SK-N-SH treated with all-trans-retinoic acid at 6 μM for 48 hours (cell line): ENCODE data around the gene FAM47E.

ENCODE experiments used
- ATAC-seq: fragments of 200-7000 bp; cut with Tn5 transposase; 3 replicates; pipeline ENCODE4 v1.9.1; 2020; ENCODE audit warnings: mild to moderate bottlenecking, moderate library complexity
- ARNTL ChIP-seq: fragments of 450-650 bp; formaldehyde crosslinking; IDR thresholded peaks from 2 replicates; pipeline ENCODE4 v1.5.0; 2020; ENCODE audit warnings: low read depth, mild to moderate bottlenecking, moderate library complexity, borderline replicate concordance
- BACH2 ChIP-seq: fragments of 250-450 bp; sonication (Bioruptor Pico); IDR thresholded peaks from 2 replicates; pipeline ENCODE4 v1.9.0; 2021; ENCODE audit warnings: mild to moderate bottlenecking, borderline replicate concordance
- CREB5 ChIP-seq: fragments of 250-450 bp; sonication (Bioruptor Pico); IDR thresholded peaks from 2 replicates; pipeline ENCODE4 v1.5.1; 2020; ENCODE audit warnings: low read depth, mild to moderate bottlenecking, moderate library complexity
- CSRNP3 ChIP-seq: fragments of 250-450 bp; sonication (Bioruptor Pico); IDR thresholded peaks from 2 replicates; pipeline ENCODE4 v1.5.1; 2021; ENCODE audit warnings: mild to moderate bottlenecking, moderate library complexity
- ESRRG ChIP-seq: fragments of 250-450 bp; sonication (Bioruptor Pico); IDR thresholded peaks from 2 replicates; pipeline ENCODE4 v1.6.1; 2021; ENCODE audit warnings: mild to moderate bottlenecking
- GLIS3 ChIP-seq: fragments of 250-450 bp; sonication (Bioruptor Pico); IDR thresholded peaks from 2 replicates; pipeline ENCODE4 v1.5.0; 2020; ENCODE audit warnings: mild to moderate bottlenecking, moderate library complexity
- OSR1 ChIP-seq: fragments of 250-450 bp; sonication (Bioruptor Pico); IDR thresholded peaks from 2 replicates; pipeline ENCODE4 v1.8.0; 2022; ENCODE audit warnings: moderate library complexity, mild to moderate bottlenecking, inconsistent platforms
- POU6F1 ChIP-seq: fragments of 250-450 bp; sonication (Bioruptor Pico); IDR thresholded peaks from 2 replicates; pipeline ENCODE4 v1.8.0; 2021; ENCODE audit warnings: low read depth, mild to moderate bottlenecking, moderate library complexity, borderline replicate concordance
- PPARA ChIP-seq: fragments of 250-450 bp; sonication (Bioruptor Pico); IDR thresholded peaks from 2 replicates; pipeline ENCODE4 v1.5.0; 2020; ENCODE audit warnings: mild to moderate bottlenecking, borderline replicate concordance
- RARB ChIP-seq: fragments of 250-450 bp; sonication (Bioruptor Pico); IDR thresholded peaks from 2 replicates; pipeline ENCODE4 v1.8.0; 2021; ENCODE audit warnings: mild to moderate bottlenecking, moderate library complexity
- SNAI2 ChIP-seq: fragments of 250-450 bp; sonication (Bioruptor Pico); IDR thresholded peaks from 2 replicates; pipeline ENCODE4 v1.5.0; 2020; ENCODE audit warnings: mild to moderate bottlenecking, moderate library complexity
- TCF4 ChIP-seq: fragments of 250-450 bp; sonication (Bioruptor Pico); IDR thresholded peaks from 2 replicates; pipeline ENCODE4 v1.8.0; 2021; ENCODE audit warnings: mild to moderate bottlenecking, moderate library complexity, borderline replicate concordance
- TOX ChIP-seq: fragments of 250-450 bp; sonication (Bioruptor Pico); IDR thresholded peaks from 2 replicates; pipeline ENCODE4 v1.8.0; 2021; ENCODE audit warnings: mild to moderate bottlenecking, moderate library complexity, borderline replicate concordance
- TSHZ2 ChIP-seq: fragments of 250-450 bp; sonication (Bioruptor Pico); IDR thresholded peaks from 2 replicates; pipeline ENCODE4 v1.5.0; 2020; ENCODE audit warnings: mild to moderate bottlenecking, moderate library complexity
- ZC3H10 ChIP-seq: fragments of 250-450 bp; sonication (Bioruptor Pico); IDR thresholded peaks from 2 replicates; pipeline ENCODE4 v1.5.1; 2021; ENCODE audit warnings: mild to moderate bottlenecking, moderate library complexity
- ZFP3 ChIP-seq: fragments of 250-450 bp; sonication (Bioruptor Pico); IDR thresholded peaks from 2 replicates; pipeline ENCODE4 v1.5.0; 2020; ENCODE audit warnings: mild to moderate bottlenecking, moderate library complexity
- ZFP30 ChIP-seq: fragments of 450-650 bp; formaldehyde crosslinking; IDR thresholded peaks from 2 replicates; pipeline ENCODE4 v1.5.0; 2022; ENCODE audit warnings: mild to moderate bottlenecking, moderate library complexity
- ZNF565 ChIP-seq: fragments of 450-650 bp; formaldehyde crosslinking; conservative IDR thresholded peaks from 2 replicates; pipeline ENCODE4 v1.5.0; 2020; ENCODE audit warnings: low read depth, mild to moderate bottlenecking, moderate library complexity
- ZNF70 ChIP-seq: fragments of 450-650 bp; formaldehyde crosslinking; IDR thresholded peaks from 2 replicates; pipeline ENCODE4 v1.5.0; 2020; ENCODE audit warnings: mild to moderate bottlenecking, moderate library complexity
- ZNF8 ChIP-seq: fragments of 450-650 bp; formaldehyde crosslinking; IDR thresholded peaks from 2 replicates; pipeline ENCODE4 v1.5.0; 2020; ENCODE audit warnings: mild to moderate bottlenecking, moderate library complexity

FAM47E gene

GRCh38 chr4:76307660-76308014 lies 56.1 kb downstream of the FAM47E start:
- no peak for TF ChIP-seq TOX (CRISPR knock-in tag)
- TF ChIP-seq ZNF8 = no peak
- TF ChIP-seq ESRRG (CRISPR knock-in tag) = no peak
- no peak for TF ChIP-seq CREB5
- no peak for TF ChIP-seq ZNF565 (CRISPR knock-in tag)
- TF ChIP-seq RARB = no peak
- no peak for TF ChIP-seq CSRNP3 (CRISPR knock-in tag)
- no peak for TF ChIP-seq TCF4 (CRISPR knock-in tag)
- no peak for TF ChIP-seq ZNF70 (CRISPR knock-in tag)
- TF ChIP-seq TSHZ2 (CRISPR knock-in tag) = no peak
- no peak for TF ChIP-seq ZFP30 (CRISPR knock-in tag)
- TF ChIP-seq BACH2 (CRISPR knock-in tag) = no peak
- TF ChIP-seq GLIS3 (CRISPR knock-in tag) = no peak
- TF ChIP-seq OSR1 (CRISPR knock-in tag) = no peak
- TF ChIP-seq PPARA (CRISPR knock-in tag) = no peak
- no peak for TF ChIP-seq ZFP3 (CRISPR knock-in tag)
- no peak for TF ChIP-seq POU6F1 (CRISPR knock-in tag)
- TF ChIP-seq SNAI2 = no peak
- no peak for ATAC-seq

GRCh38 chr4:76308548-76308947 lies 57.0 kb downstream of the FAM47E start:
- TF ChIP-seq ZNF70 (CRISPR knock-in tag) (no peak), CREB5 (no peak), PPARA (CRISPR knock-in tag) (no peak), TSHZ2 (CRISPR knock-in tag) (no peak), ZC3H10 (CRISPR knock-in tag) (no peak), ZNF8 (no peak), ARNTL (no peak), ESRRG (CRISPR knock-in tag) (no peak)
- no peak for ATAC-seq
